GM12891 (cell line): ENCODE measurements around the gene PMFBP1.
A peak's percentile ranks its signal among the peaks of the same experiment; 100 is the strongest.

Source experiments
- DNase-seq: peaks from one replicate; pipeline ENCODE4 v3.0.0; 2011; ENCODE audit warnings: low spot score; ENCODE audit not compliant: insufficient read length
- FAIRE-seq: peaks from 2 replicates; lab custom pipeline; 2011; peaks lifted over from hg19 to GRCh38; lab: Jason Lieb, UNC
- PAX5 ChIP-seq: IDR thresholded peaks from 2 replicates; pipeline ENCODE4 v1.6.1; 2011; ENCODE audit warnings: low read length, moderate library complexity, mild to moderate bottlenecking; ENCODE audit not compliant: insufficient read depth, severe bottlenecking
- POLR2A ChIP-seq: IDR thresholded peaks from 2 replicates; pipeline ENCODE4 v1.6.1; 2011; ENCODE audit warnings: low read depth, low read length, control low read depth
- POLR2AphosphoS5 ChIP-seq: IDR thresholded peaks from 2 replicates; pipeline ENCODE4 v1.6.1; 2011; ENCODE audit warnings: low read depth, low read length, control low read depth
- POU2F2 ChIP-seq: IDR thresholded peaks from 2 replicates; pipeline ENCODE4 v1.6.1; 2011; ENCODE audit warnings: low read depth, mild to moderate bottlenecking, control low read depth, low read length, moderate library complexity
- SPI1 ChIP-seq: IDR thresholded peaks from 2 replicates; pipeline ENCODE4 v1.6.1; 2011; ENCODE audit warnings: low read depth, low read length, control low read depth
- TAF1 ChIP-seq: IDR thresholded peaks from 2 replicates; pipeline ENCODE4 v1.6.1; 2011; ENCODE audit warnings: low read depth, low read length, control low read depth

PMFBP1 gene

GRCh38 chr16:72110662-72111615 is 61.0 kb downstream of the PMFBP1 start:
- no peak for FAIRE-seq

GRCh38 chr16:72109966-72110530 is 61.9 kb downstream of the PMFBP1 start:
- TF ChIP-seq SPI1 (no peak), POLR2AphosphoS5 (no peak), POU2F2 (no peak), TAF1 (no peak), PAX5 (no peak), POLR2A (no peak)
- DNase-seq, result no peak
- no peak for FAIRE-seq

More at GRCh38 chr16:72110662-72111615, 61.0 kb downstream of the PMFBP1 start:
- no peak for DNase-seq
- TF ChIP-seq SPI1, result no peak
- no peak for TF ChIP-seq POLR2AphosphoS5
- no peak for TF ChIP-seq PAX5
- no peak for TF ChIP-seq TAF1
- no peak for TF ChIP-seq POU2F2
- no peak for TF ChIP-seq POLR2A

- FAIRE-seq (no peak), DNase-seq (no peak)
- TF ChIP-seq SPI1 (no peak), TAF1 (no peak), POU2F2 (no peak), POLR2AphosphoS5 (no peak), PAX5 (no peak), POLR2A (no peak)
Observed at GRCh38 chr16:72109300-72109699, 62.7 kb downstream of the PMFBP1 start.

GRCh38 chr16:72108353-72109102 is 63.4 kb downstream of the PMFBP1 start:
- TF ChIP-seq POU2F2 (no peak), POLR2AphosphoS5 (no peak), POLR2A (no peak), TAF1 (no peak), SPI1 (no peak), PAX5 (no peak)
- FAIRE-seq (no peak), DNase-seq (no peak)

- TF ChIP-seq SPI1 (no peak), POU2F2 (no peak), POLR2A (no peak), TAF1 (no peak), PAX5 (no peak)
- DNase-seq (no peak), FAIRE-seq (no peak)
Observed at GRCh38 chr16:72107371-72107770, 64.6 kb downstream of the PMFBP1 start.

GRCh38 chr16:72105978-72106377 is 66.0 kb downstream of the PMFBP1 start:
- DNase-seq (no peak), FAIRE-seq (no peak)
- TF ChIP-seq TAF1 (no peak), SPI1 (no peak), POU2F2 (no peak), PAX5 (no peak), POLR2A (no peak), POLR2AphosphoS5 (no peak)

GRCh38 chr16:72104905-72105304 is 67.0 kb downstream of the PMFBP1 start:
- FAIRE-seq (no peak), DNase-seq (no peak)
- TF ChIP-seq SPI1 (no peak), POLR2AphosphoS5 (no peak), PAX5 (no peak), POLR2A (no peak), POU2F2 (no peak), TAF1 (no peak)

GRCh38 chr16:72101195-72101594 is 70.8 kb downstream of the PMFBP1 start:
- TF ChIP-seq POU2F2 (no peak), TAF1 (no peak), PAX5 (no peak), POLR2AphosphoS5 (no peak), SPI1 (no peak), POLR2A (no peak)
- no peak for FAIRE-seq

GRCh38 chr16:72099377-72099818 is 72.6 kb downstream of the PMFBP1 start:
- DNase-seq, result peak; percentile 56
- TF ChIP-seq POU2F2 (no peak), SPI1 (no peak)
- peak; percentile 96 for FAIRE-seq

More at GRCh38 chr16:72101195-72101594, 70.8 kb downstream of the PMFBP1 start:
- no peak for DNase-seq

GRCh38 chr16:72098936-72099335 is 73.0 kb downstream of the PMFBP1 start:
- DNase-seq (no peak), FAIRE-seq (no peak)
- TF ChIP-seq POU2F2, result no peak
- no peak for TF ChIP-seq POLR2AphosphoS5
- TF ChIP-seq PAX5, result no peak
- TF ChIP-seq POLR2A, result no peak
- no peak for TF ChIP-seq TAF1
- TF ChIP-seq SPI1, result no peak
